Keratinocyte (primary cell): ENCODE results near the gene LPCAT1. TPM values are rescaled to one million over a fixed set of nuclear protein-coding genes. Genes with fewer than 3 reads are reported as not detected.
A peak's percentile ranks its signal among the peaks of the same experiment; 100 is the strongest.
"Not testable (repeated sequence)": the region's sequence is repeated elsewhere in the genome, so short reads cannot be mapped to it uniquely, and the experiment has no call there.

Experiments
- DNase-seq: peaks from one replicate; pipeline ENCODE4 v3.0.0-alpha.2; 2011; ENCODE audit warnings: low read depth, missing footprints, low spot score
- FAIRE-seq: peaks from 2 replicates; lab custom pipeline; 2011; peaks lifted over from hg19 to GRCh38; lab: Jason Lieb, UNC
- H2AFZ ChIP-seq: 2 replicates; pipeline ENCODE4 v1.6.0; 2012; ENCODE audit warnings: low read length, control low read depth, inconsistent platforms; ENCODE audit not compliant: control insufficient read depth
- H3K27ac ChIP-seq: 2 replicates; pipeline ENCODE4 v1.5.1; 2011; ENCODE audit warnings: low read length; ENCODE audit not compliant: control insufficient read depth, insufficient read depth
- H3K27me3 ChIP-seq: 3 replicates; pipeline ENCODE4 v1.6.0; 2011; ENCODE audit warnings: low read length; ENCODE audit not compliant: control insufficient read depth, insufficient read depth; ENCODE audit errors: extremely low read depth
- H3K36me3 ChIP-seq, 2 experiments: 2 replicates in 1 of 2; 3 replicates in 1 of 2; pipeline ENCODE4 v1.5.1; 2011; ENCODE audit warnings: low read length in 2 of 2, mild to moderate bottlenecking in 1 of 2; ENCODE audit not compliant: control insufficient read depth in 2 of 2, insufficient read depth in 2 of 2; ENCODE audit errors: extremely low read depth in 1 of 2
- H3K4me1 ChIP-seq: 3 replicates; pipeline ENCODE4 v1.5.1; 2011; ENCODE audit warnings: low read length; ENCODE audit not compliant: control insufficient read depth, insufficient read depth; ENCODE audit errors: extremely low read depth
- H3K4me2 ChIP-seq: 3 replicates; pipeline ENCODE4 v1.6.0; 2011; ENCODE audit warnings: low read depth, low read length; ENCODE audit not compliant: control insufficient read depth, insufficient read depth; ENCODE audit errors: extremely low read depth
- H3K4me3 ChIP-seq, 3 experiments: fragments of 200-600 bp in 1 of 3; sonication (generic) in 1 of 3; 2 replicates in 2 of 3; 3 replicates in 1 of 3; pipeline ENCODE4 v1.5.1; 2011 to 2016; ENCODE audit warnings: low read length in 3 of 3, mild to moderate bottlenecking in 3 of 3, control low read depth in 2 of 3, inconsistent platforms in 1 of 3, low read depth in 1 of 3, mixed read lengths in 1 of 3, mixed run types in 1 of 3, moderate library complexity in 1 of 3; ENCODE audit not compliant: control insufficient read depth in 2 of 3, insufficient read depth in 2 of 3; ENCODE audit errors: extremely low read depth in 1 of 3
- H3K79me2 ChIP-seq: 2 replicates; pipeline ENCODE4 v1.6.0; 2012; ENCODE audit warnings: low read length; ENCODE audit not compliant: control insufficient read depth, insufficient read depth
- H3K9ac ChIP-seq: 3 replicates; pipeline ENCODE4 v1.6.0; 2011; ENCODE audit warnings: low read length; ENCODE audit not compliant: control insufficient read depth, insufficient read depth; ENCODE audit errors: extremely low read depth
- H3K9me1 ChIP-seq: 3 replicates; pipeline ENCODE4 v1.6.0; 2011; ENCODE audit warnings: low read length; ENCODE audit not compliant: control insufficient read depth, insufficient read depth; ENCODE audit errors: extremely low read depth
- H3K9me3 ChIP-seq: 2 replicates; pipeline ENCODE4 v1.5.1; 2012; ENCODE audit warnings: low read depth, low read length; ENCODE audit not compliant: control insufficient read depth
- H4K20me1 ChIP-seq: 3 replicates; pipeline ENCODE4 v1.6.0; 2011; ENCODE audit warnings: low read length; ENCODE audit not compliant: control insufficient read depth, insufficient read depth; ENCODE audit errors: extremely low read depth
- EZH2 ChIP-seq: IDR thresholded peaks from one replicate; pipeline ENCODE4 v1.6.1; 2012; ENCODE audit warnings: inconsistent platforms, mild to moderate bottlenecking, low read length, moderate library complexity
- dilution Hi-C: fragments of 300-500 bp; cut with MboI; formaldehyde crosslinking; loops from one replicate; pipeline ENCODE4 v1.7.0; 2020; ENCODE audit warnings: low sequenced_read_pairs; ENCODE audit not compliant: extremely low pct_ligation_motif_present
- polyA plus RNA-seq, 5 experiments: library from polyadenylated mRNA; depleted of rRNA in 3 of 5; stranded (reverse) in 3 of 5; stranded (forward) in 1 of 5; unstranded in 1 of 5; fragments of >200 nt; gene quantifications; 1 replicate in 1 of 5; 2 replicates in 3 of 5; 3 replicates in 1 of 5; pipeline versions ENCODE4 v1.2.1 to v1.2.3, GENCODE V29; 2011 to 2012; ENCODE audit warnings: missing spikeins in 2 of 5, low read depth in 1 of 5, low replicate concordance in 1 of 5
- TF ChIP-seq, protein P1 (sequence below), 3 experiments: IDR thresholded peaks in 1 of 3; conservative IDR thresholded peaks in 1 of 3; optimal IDR thresholded peaks in 1 of 3; 2 replicates in 2 of 3; 3 replicates in 1 of 3; pipeline versions ENCODE3 to v1.5.1; 2011; ENCODE audit warnings: low read length in 3 of 3, mild to moderate bottlenecking in 3 of 3, moderate library complexity in 2 of 3, control low read depth in 1 of 3, inconsistent platforms in 1 of 3; ENCODE audit not compliant: insufficient read depth in 2 of 3; ENCODE audit errors: extremely low read depth in 1 of 3

LPCAT1 gene
- polyA plus RNA-seq, 1 donor (not counting 4 experiments of a cell fraction or from before 2014, with no cell fraction given): 32.9 TPM

DNA sequence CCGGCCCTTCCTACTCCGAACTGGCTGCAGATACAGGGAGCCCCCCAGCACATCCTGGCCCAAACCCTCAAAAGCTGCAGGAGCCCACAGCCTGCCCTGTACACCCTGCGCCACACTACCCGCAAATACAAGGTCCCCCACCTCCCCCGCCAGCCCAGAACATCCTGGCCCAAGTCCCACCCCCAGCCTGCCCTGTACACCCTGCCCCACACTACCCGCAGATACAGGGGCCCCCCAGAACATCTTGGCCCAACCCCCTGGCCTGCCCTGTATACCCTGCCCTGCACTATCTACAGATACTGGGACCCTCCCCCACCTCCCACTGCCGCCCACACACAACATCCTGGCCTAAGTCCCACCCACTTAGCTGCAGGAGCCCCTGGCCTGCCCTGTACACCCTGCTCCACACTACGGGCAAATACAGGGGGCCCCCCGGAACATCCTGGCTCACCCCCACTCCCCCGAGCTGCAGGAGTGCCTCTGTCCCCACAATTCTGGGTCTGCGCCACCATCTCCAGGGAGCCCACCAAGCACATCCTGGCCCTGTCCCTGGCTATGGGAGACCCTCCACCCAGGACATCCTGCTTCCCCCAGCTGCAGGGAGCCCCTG, 8.3 kb downstream of the LPCAT1 start:
- Histone ChIP-seq H3K27me3 (no peaks in the 10 kb centered on the region), H3K79me2 (peaks cover 86% of the 10 kb centered on the region), H3K4me2 (no peak overlapping the region), H3K4me3 (no peak overlapping the region), H3K4me1 (peaks cover 29% of the 10 kb centered on the region), H4K20me1 (peaks cover 38% of the 10 kb centered on the region), H2AFZ (no peak overlapping the region), H3K36me3 (peaks cover 27 to 34% of the 10 kb centered on the region in 2 experiments), H3K27ac (peak overlapping the region; percentile 66), H3K9me3 (no peaks in the 10 kb centered on the region), H3K9ac (no peak overlapping the region), H3K9me1 (no peaks in the 10 kb centered on the region)
- dilution Hi-C loops: no loop called here
- no peak for FAIRE-seq
- DNase-seq: no peak
- TF ChIP-seq EZH2: no peak
- TF ChIP-seq, protein P1, sequence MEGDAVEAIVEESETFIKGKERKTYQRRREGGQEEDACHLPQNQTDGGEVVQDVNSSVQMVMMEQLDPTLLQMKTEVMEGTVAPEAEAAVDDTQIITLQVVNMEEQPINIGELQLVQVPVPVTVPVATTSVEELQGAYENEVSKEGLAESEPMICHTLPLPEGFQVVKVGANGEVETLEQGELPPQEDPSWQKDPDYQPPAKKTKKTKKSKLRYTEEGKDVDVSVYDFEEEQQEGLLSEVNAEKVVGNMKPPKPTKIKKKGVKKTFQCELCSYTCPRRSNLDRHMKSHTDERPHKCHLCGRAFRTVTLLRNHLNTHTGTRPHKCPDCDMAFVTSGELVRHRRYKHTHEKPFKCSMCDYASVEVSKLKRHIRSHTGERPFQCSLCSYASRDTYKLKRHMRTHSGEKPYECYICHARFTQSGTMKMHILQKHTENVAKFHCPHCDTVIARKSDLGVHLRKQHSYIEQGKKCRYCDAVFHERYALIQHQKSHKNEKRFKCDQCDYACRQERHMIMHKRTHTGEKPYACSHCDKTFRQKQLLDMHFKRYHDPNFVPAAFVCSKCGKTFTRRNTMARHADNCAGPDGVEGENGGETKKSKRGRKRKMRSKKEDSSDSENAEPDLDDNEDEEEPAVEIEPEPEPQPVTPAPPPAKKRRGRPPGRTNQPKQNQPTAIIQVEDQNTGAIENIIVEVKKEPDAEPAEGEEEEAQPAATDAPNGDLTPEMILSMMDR (optimal IDR thresholded peaks at IDR 0.05 in 1 of 3, IDR thresholded peaks at IDR 0.05 in 1 of 3, conservative IDR thresholded peaks at IDR 0.05 in 1 of 3; ENCODE audit: extremely low read depth in 1 of 3, insufficient read depth in 2 of 3, low read length in 3 of 3): no peak

DNA sequence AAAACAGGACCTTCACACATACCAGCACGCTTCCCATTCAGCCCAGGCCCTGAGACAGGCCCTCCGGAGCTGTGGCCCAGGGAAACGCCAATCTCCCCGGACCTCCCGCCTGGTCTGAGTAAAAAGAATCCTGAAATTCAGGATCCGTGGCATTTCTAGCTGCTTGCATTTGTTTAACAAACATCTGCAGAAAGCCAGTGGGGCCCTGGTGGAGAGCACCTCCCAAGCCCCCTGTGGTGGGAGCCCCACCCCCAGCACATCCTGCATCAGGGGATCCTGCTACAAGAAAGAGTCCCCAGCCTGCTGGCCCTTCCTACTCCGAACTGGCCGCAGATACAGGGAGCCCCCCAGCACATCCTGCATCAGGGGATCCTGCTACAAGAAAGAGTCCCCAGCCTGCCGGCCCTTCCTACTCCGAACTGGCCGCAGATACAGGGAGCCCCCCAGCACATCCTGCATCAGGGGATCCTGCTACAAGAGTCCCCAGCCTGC, 8.9 kb downstream of the LPCAT1 start:
- H3K27me3 ChIP-seq, H2AFZ ChIP-seq, H3K9me1 ChIP-seq, H3K9ac ChIP-seq, dilution Hi-C loops, H3K4me3 ChIP-seq, FAIRE-seq, H3K4me2 ChIP-seq, H3K27ac ChIP-seq, H3K9me3 ChIP-seq, DNase-seq: not testable (repeated sequence)
- Histone ChIP-seq H3K4me1 (peaks cover 29% of the 10 kb centered on the region), H3K79me2 (peaks cover 85% of the 10 kb centered on the region), H4K20me1 (peaks cover 38% of the 10 kb centered on the region), H3K36me3 (peaks cover 25 to 36% of the 10 kb centered on the region in 2 experiments)
